IMR-90 (cell line): Measurements from ENCODE around the gene SLC25A21. TPM values are rescaled to one million over a fixed set of nuclear protein-coding genes. Genes with fewer than 3 reads are reported as not detected.

Experiments
- ATAC-seq: fragments of 200-7000 bp; cut with Tn5 transposase; 2 replicates; pipeline ENCODE4 v1.9.1; 2020; ENCODE audit warnings: low read depth, mild to moderate bottlenecking, moderate library complexity
- BruUV-seq: library from RNA; stranded (reverse); fragments of 400-500 nt; replicated peaks from 2 replicates; lab custom pipeline; 2021; lab: Mats Ljungman, UMichigan
- CTCF ChIA-PET: fragments of 300-600 bp; formaldehyde crosslinking; extraction: SDS; loops from one replicate; lab custom pipeline; 2021; ENCODE audit warnings: antibody characterized with exemption; lab: Yijun Ruan, JAX
- POLR2A ChIA-PET: fragments of 300-600 bp; sonication (Branson Sonifier 250); formaldehyde crosslinking; loops from one replicate; lab custom pipeline; 2022; ENCODE audit warnings: antibody characterized with exemption; ENCODE audit not compliant: unreplicated experiment; lab: Charles Lee
- DNase-seq: peaks from one replicate; pipeline ENCODE4 v3.0.0; 2013
- H2AFZ ChIP-seq: replicated peaks from 2 replicates; pipeline ENCODE3; 2013; ENCODE audit warnings: low read length, mild to moderate bottlenecking; ENCODE audit not compliant: poor library complexity
- H2AK5ac ChIP-seq: 2 replicates; pipeline ENCODE4 v1.6.1; 2013; ENCODE audit warnings: low read depth, low read length, inconsistent platforms
- H2AK9ac ChIP-seq: replicated peaks from 2 replicates; pipeline ENCODE3; 2013; ENCODE audit warnings: mild to moderate bottlenecking, low read depth, low read length, moderate library complexity; ENCODE audit not compliant: poor library complexity
- H2BK120ac ChIP-seq: 2 replicates; pipeline ENCODE4 v1.6.1; 2013; ENCODE audit warnings: low read depth, low read length, inconsistent platforms
- H2BK15ac ChIP-seq: 3 replicates; pipeline ENCODE4 v1.6.1; 2013; ENCODE audit warnings: low read depth, low read length, inconsistent platforms
- H2BK20ac ChIP-seq: 2 replicates; pipeline ENCODE4 v1.6.1; 2013; ENCODE audit warnings: low read depth, mild to moderate bottlenecking, inconsistent platforms, low read length, moderate library complexity
- H2BK5ac ChIP-seq: 2 replicates; pipeline ENCODE4 v1.6.1; 2013; ENCODE audit warnings: mild to moderate bottlenecking, low read depth, low read length, inconsistent platforms; ENCODE audit not compliant: poor library complexity, severe bottlenecking
- H3K14ac ChIP-seq: replicated peaks from 2 replicates; pipeline ENCODE4 v1.6.1; 2013; ENCODE audit warnings: low read depth, low read length, inconsistent platforms
- H3K18ac ChIP-seq: 2 replicates; pipeline ENCODE4 v1.6.1; 2013; ENCODE audit warnings: low read depth, low read length, control low read depth
- H3K23ac ChIP-seq: 2 replicates; pipeline ENCODE4 v1.6.1; 2013; ENCODE audit warnings: low read depth, low read length, inconsistent platforms
- H3K27ac ChIP-seq: 2 replicates; pipeline ENCODE4 v1.5.1; 2013; ENCODE audit warnings: mild to moderate bottlenecking, control low read depth, low read length; ENCODE audit not compliant: insufficient read depth
- H3K27me3 ChIP-seq: 2 replicates; pipeline ENCODE4 v1.6.1; 2013; ENCODE audit warnings: low read length; ENCODE audit not compliant: control insufficient read depth, insufficient read depth
- H3K36me3 ChIP-seq: 2 replicates; pipeline ENCODE4 v1.6.1; 2013; ENCODE audit warnings: low read length, mixed read lengths; ENCODE audit not compliant: control insufficient read depth, insufficient read depth
- H3K4ac ChIP-seq: 2 replicates; pipeline ENCODE4 v1.6.1; 2013; ENCODE audit warnings: low read depth, low read length, inconsistent platforms
- H3K4me1 ChIP-seq: 2 replicates; pipeline ENCODE4 v1.6.1; 2013; ENCODE audit warnings: low read length, mixed read lengths; ENCODE audit not compliant: control insufficient read depth, insufficient read depth
- H3K4me2 ChIP-seq: 2 replicates; pipeline ENCODE4 v1.6.1; 2013; ENCODE audit warnings: low read depth, mild to moderate bottlenecking, control low read depth, low read length, moderate library complexity
- H3K4me3 ChIP-seq: 2 replicates; pipeline ENCODE4 v1.5.1; 2013; ENCODE audit warnings: low read depth, mild to moderate bottlenecking, control low read depth, low read length, moderate library complexity; ENCODE audit not compliant: insufficient read depth
- H3K56ac ChIP-seq: 2 replicates; pipeline ENCODE4 v1.6.1; 2013; ENCODE audit warnings: low read length, inconsistent platforms; ENCODE audit not compliant: insufficient read depth; ENCODE audit errors: extremely low read depth
- H3K79me1 ChIP-seq, 2 experiments: 2 replicates each; pipeline ENCODE4 v1.6.1; 2013; ENCODE audit warnings: low read length in 2 of 2, inconsistent platforms in 1 of 2, low read depth in 1 of 2
- H3K9ac ChIP-seq: 2 replicates; pipeline ENCODE4 v1.6.1; 2013; ENCODE audit warnings: low read depth, low read length, control low read depth
- H3K9me1 ChIP-seq: 2 replicates; pipeline ENCODE4 v1.6.1; 2013; ENCODE audit warnings: low read length, inconsistent platforms; ENCODE audit not compliant: insufficient read depth
- H3K9me3 ChIP-seq: 2 replicates; pipeline ENCODE4 v1.6.1; 2013; ENCODE audit warnings: low read length; ENCODE audit not compliant: control insufficient read depth, insufficient read depth
- H4K20me1 ChIP-seq: 2 replicates; pipeline ENCODE4 v1.6.1; 2013; ENCODE audit warnings: low read length, inconsistent platforms; ENCODE audit not compliant: insufficient read depth
- H4K5ac ChIP-seq: 2 replicates; pipeline ENCODE4 v1.6.1; 2013; ENCODE audit warnings: mild to moderate bottlenecking, low read depth, low read length, control low read depth
- H4K8ac ChIP-seq, 2 experiments: 2 replicates each; pipeline ENCODE4 v1.6.1; 2013; ENCODE audit warnings: low read depth in 2 of 2, low read length in 2 of 2, control low read depth in 1 of 2, inconsistent platforms in 1 of 2
- H4K91ac ChIP-seq: 2 replicates; pipeline ENCODE4 v1.6.1; 2013; ENCODE audit warnings: low read depth, low read length, inconsistent platforms; ENCODE audit not compliant: insufficient read depth
- BHLHE40 ChIP-seq: fragments of 150-350 bp; IDR thresholded peaks from 2 replicates; pipeline ENCODE4 v1.6.1; 2016; ENCODE audit warnings: mild to moderate bottlenecking, low read depth, low read length
- CEBPB ChIP-seq: IDR thresholded peaks from 2 replicates; pipeline ENCODE4 v1.6.1; 2012; ENCODE audit warnings: low read depth, low read length, improper control_type of control experiment
- CHD1 ChIP-seq: IDR thresholded peaks from 2 replicates; pipeline ENCODE4 v1.6.1; 2012; ENCODE audit warnings: low read depth, low read length, improper control_type of control experiment
- CTCF ChIP-seq: conservative IDR thresholded peaks from 2 replicates; pipeline ENCODE4 v1.5.1; 2012; ENCODE audit warnings: mild to moderate bottlenecking, low read depth, low read length, improper control_type of control experiment
- ELK1 ChIP-seq: fragments of 150-350 bp; IDR thresholded peaks from 2 replicates; pipeline ENCODE4 v1.6.1; 2016; ENCODE audit warnings: low read depth, mild to moderate bottlenecking, low read length, moderate library complexity, borderline replicate concordance
- FOS ChIP-seq: fragments of 150-350 bp; IDR thresholded peaks from 2 replicates; pipeline ENCODE4 v1.6.1; 2016; ENCODE audit warnings: low read depth, low read length
- MAFK ChIP-seq: IDR thresholded peaks from 2 replicates; pipeline ENCODE4 v1.6.1; 2012; ENCODE audit warnings: low read depth, low read length, improper control_type of control experiment
- MAZ ChIP-seq: IDR thresholded peaks from 2 replicates; pipeline ENCODE4 v1.6.1; 2012; ENCODE audit warnings: low read depth, mild to moderate bottlenecking, low read length, improper control_type of control experiment, moderate library complexity, borderline replicate concordance
- MXI1 ChIP-seq: IDR thresholded peaks from 2 replicates; pipeline ENCODE4 v1.6.1; 2012; ENCODE audit warnings: low read depth, mild to moderate bottlenecking, low read length, moderate library complexity, borderline replicate concordance
- NFE2L2 ChIP-seq: fragments of 150-350 bp; IDR thresholded peaks from 2 replicates; pipeline ENCODE4 v1.6.1; 2016; ENCODE audit warnings: low read depth, mild to moderate bottlenecking, low read length
- POLR2A ChIP-seq: IDR thresholded peaks from 2 replicates; pipeline ENCODE4 v1.6.1; 2012; ENCODE audit warnings: mild to moderate bottlenecking, low read depth, low read length
- RAD21 ChIP-seq: IDR thresholded peaks from 2 replicates; pipeline ENCODE4 v1.6.1; 2012; ENCODE audit warnings: low read length, improper control_type of control experiment
- RCOR1 ChIP-seq: IDR thresholded peaks from 2 replicates; pipeline ENCODE4 v1.6.1; 2012; ENCODE audit warnings: mild to moderate bottlenecking, low read length, improper control_type of control experiment; ENCODE audit not compliant: insufficient replicate concordance
- RFX5 ChIP-seq: IDR thresholded peaks from 2 replicates; pipeline ENCODE4 v1.8.0; 2012; ENCODE audit warnings: low read depth, mild to moderate bottlenecking, low read length, moderate library complexity
- SMC3 ChIP-seq: fragments of 150-350 bp; IDR thresholded peaks from 2 replicates; pipeline ENCODE4 v1.6.1; 2016; ENCODE audit warnings: low read depth, mild to moderate bottlenecking, antibody characterized with exemption, low read length, moderate library complexity
- USF2 ChIP-seq: fragments of 150-350 bp; IDR thresholded peaks from 2 replicates; pipeline ENCODE4 v1.6.1; 2017; ENCODE audit warnings: mild to moderate bottlenecking, antibody characterized with exemption, low read length, low read depth
- WGBS, 2 experiments: methylation state at CpG; one replicate each; pipeline versions ENCODE4 v1.1.5 to v1.1.7; 2013; ENCODE audit warnings: missing lambda C conversion rate in 2 of 2; ENCODE audit not compliant: insufficient read length in 1 of 2; ENCODE audit errors: extremely low coverage in 2 of 2; 5-methylcytosine and 5-hydroxymethylcytosine counted together
- dilution Hi-C: fragments of 300-500 bp; cut with HindIII; formaldehyde crosslinking; loops from one replicate; pipeline ENCODE4 v1.14.3; 2018; ENCODE audit warnings: low sequenced_read_pairs; ENCODE audit not compliant: unreplicated experiment
- in situ Hi-C: fragments of 300-500 bp; cut with MboI; formaldehyde crosslinking; loops from 3 replicates; pipeline ENCODE4 v1.14.3; 2019; ENCODE audit warnings: low sequenced_read_pairs, inconsistent platforms, mixed read lengths
- intact Hi-C: fragments of 100-400 bp; cut with micrococcal nuclease; formaldehyde crosslinking; loops from 2 replicates; pipeline ENCODE4 v1.10.0; 2022
- polyA plus RNA-seq, 3 experiments: library from polyadenylated mRNA; depleted of rRNA; stranded (reverse); fragments of >200 nt; gene quantifications; 2 replicates each; pipeline ENCODE4 v1.2.3, GENCODE V29; 2012; ENCODE audit warnings: low replicate concordance in 1 of 3
- total RNA-seq: library from RNA; depleted of rRNA; stranded (reverse); fragments of >200 nt; gene quantifications from 2 replicates; pipeline ENCODE4 v1.2.3, GENCODE V29; 2012

SLC25A21 gene
- total and polyA plus RNA-seq, 2 of the 4 experiments (the other 2 are of a cell fraction): 0.62 to 0.90 TPM

- Histone ChIP-seq H3K23ac (no peak overlapping the region), H3K27me3 (no peaks in the 10 kb centered on the region), H2AK5ac (no peak overlapping the region), H2BK5ac (no peak overlapping the region), H3K14ac (no peak overlapping the region), H3K79me1 (no peaks in the 10 kb centered on the region), H3K9ac (no peak overlapping the region), H3K9me3 (no peaks in the 10 kb centered on the region), H2BK20ac (no peak overlapping the region), H3K4me1 (no peaks in the 10 kb centered on the region), H2AK9ac (no peak overlapping the region), H3K9me1 (no peaks in the 10 kb centered on the region), H2AFZ (no peak overlapping the region), H4K8ac (no peak overlapping the region), H3K36me3 (no peaks in the 10 kb centered on the region), H3K4me2 (no peak overlapping the region), H4K5ac (no peak overlapping the region), H4K20me1 (no peaks in the 10 kb centered on the region), H3K27ac (no peak overlapping the region), H3K56ac (no peak overlapping the region), H3K18ac (no peak overlapping the region), H4K91ac (no peak overlapping the region), H2BK15ac (no peak overlapping the region), H3K4ac (no peak overlapping the region), H2BK120ac (no peak overlapping the region), H3K4me3 (no peak overlapping the region)
- ATAC-seq: no peak
- intact Hi-C loops: no loop called here
- no peak for DNase-seq
- TF ChIP-seq BHLHE40 (no peak), CEBPB (no peak), USF2 (no peak), ELK1 (no peak), POLR2A (no peak), CHD1 (no peak), MAFK (no peak), NFE2L2 (no peak), RCOR1 (no peak), MXI1 (no peak), CTCF (no peak), RAD21 (no peak), RFX5 (no peak), MAZ (no peak), SMC3 (no peak), FOS (no peak)
- dilution Hi-C loops: no loop called here
- ChIA-PET POLR2A (no interaction called here), CTCF (interaction anchor here (0.6 to 0.7 kb wide), 2 partner anchors 431 to 1705 kb away, joined by 3 to 4 read pairs; no protein-coding TSS in a partner anchor)
- no CpG with 5 or more reads among the region's 3 CpGs for WGBS, 2 experiments
- in situ Hi-C loops: no loop called here
- BruUV-seq: no TSS peak
Observed at GRCh38 chr14:37187294-37187693, 14.9 kb upstream of the SLC25A21 start.
